ENCODE measurements around the gene CNNM3. TPM values are rescaled to one million over a fixed set of nuclear protein-coding genes. Genes with fewer than 3 reads are reported as not detected.
A peak's percentile ranks its signal among the peaks of the same experiment; 100 is the strongest.
"Not testable (repeated sequence)": the region's sequence is repeated elsewhere in the genome, so short reads cannot be mapped to it uniquely, and the experiment has no call there.

Gene CNNM3
- 10 to 100 TPM; 27.5 to 37.3 (median 34.2) TPM for polyA plus RNA-seq (ENCODE audit: insufficient read length in 4 of 4)

GRCh38 chr2:96816127-96816835 is at the start of gene CNNM3:
TSS of gene CNNM3 (plus strand) at chr2:96816268. CDS start at chr2:96816278, 10 bp downstream.
- DNase-seq (ENCODE audit: low read depth in 4 of 4, low spot score in 3 of 4) = peak; percentile 79 to 85 (median 83)

GRCh38 chr2:96767135-96767871 is 48.8 kb upstream of the CNNM3 start:
- no peak for DNase-seq (ENCODE audit: low read depth in 4 of 4, low spot score in 3 of 4)

- no peak for DNase-seq (ENCODE audit: low read depth in 4 of 4, low spot score in 3 of 4)
Measured at GRCh38 chr2:96768083-96768561, 47.9 kb upstream of the CNNM3 start.

GRCh38 chr2:96769814-96770213 is 46.3 kb upstream of the CNNM3 start:
- DNase-seq (ENCODE audit: low read depth in 4 of 4, low spot score in 3 of 4) = no peak

- DNase-seq (ENCODE audit: low read depth in 4 of 4, low spot score in 3 of 4) = no peak
Measured at GRCh38 chr2:96770442-96771202, 45.4 kb upstream of the CNNM3 start.

- no peak for DNase-seq (ENCODE audit: low read depth in 4 of 4, low spot score in 3 of 4)
Measured at GRCh38 chr2:96771796-96772618, 44.1 kb upstream of the CNNM3 start.

- no peak for DNase-seq (ENCODE audit: low read depth in 4 of 4, low spot score in 3 of 4)
Measured at GRCh38 chr2:96772903-96773671, 43.0 kb upstream of the CNNM3 start.

GRCh38 chr2:96773922-96774321 is 42.1 kb upstream of the CNNM3 start:
- DNase-seq (ENCODE audit: low read depth in 4 of 4, low spot score in 3 of 4) = no peak

GRCh38 chr2:96775160-96775559 is 40.9 kb upstream of the CNNM3 start:
- no peak for DNase-seq (ENCODE audit: low read depth in 4 of 4, low spot score in 3 of 4)

- no peak for DNase-seq (ENCODE audit: low read depth in 4 of 4, low spot score in 3 of 4)
Measured at GRCh38 chr2:96783388-96783787, 32.7 kb upstream of the CNNM3 start.

- no peak for DNase-seq (ENCODE audit: low read depth in 4 of 4, low spot score in 3 of 4)
Measured at GRCh38 chr2:96787411-96787810, 28.7 kb upstream of the CNNM3 start.

GRCh38 chr2:96788442-96789244 is 27.4 kb upstream of the CNNM3 start:
- DNase-seq (ENCODE audit: low read depth in 4 of 4, low spot score in 3 of 4) = no peak

- no peak for DNase-seq (ENCODE audit: low read depth in 4 of 4, low spot score in 3 of 4)
Measured at GRCh38 chr2:96789245-96789617, 26.8 kb upstream of the CNNM3 start.

- no peak for DNase-seq (ENCODE audit: low read depth in 4 of 4, low spot score in 3 of 4)
Measured at GRCh38 chr2:96792772-96793749, 23.0 kb upstream of the CNNM3 start.

GRCh38 chr2:96795076-96795475 is 21.0 kb upstream of the CNNM3 start:
- DNase-seq (ENCODE audit: low read depth in 4 of 4, low spot score in 3 of 4) = no peak

- DNase-seq (ENCODE audit: low read depth in 4 of 4, low spot score in 3 of 4) = not testable (repeated sequence)
Measured at GRCh38 chr2:96796497-96796896, 19.6 kb upstream of the CNNM3 start.

- no peak for DNase-seq (ENCODE audit: low read depth in 4 of 4, low spot score in 3 of 4)
Measured at GRCh38 chr2:96797066-96797625, 18.9 kb upstream of the CNNM3 start.

All from left renal pelvis (tissue), 4 donors.